Esophagus mucosa (tissue), 1 donor: Measurements from ENCODE around the gene AFDN. TPM values are rescaled to one million over a fixed set of nuclear protein-coding genes. Genes with fewer than 3 reads are reported as not detected.

Experiments used
- ATAC-seq: fragments of 200-7000 bp; cut with Tn5 transposase; one replicate; pipeline ENCODE4 v1.9.1; 2020
- total RNA-seq: library from RNA; stranded (reverse); gene quantifications from one replicate; pipeline ENCODE4 v1.2.4, GENCODE V29; 2023
- donor health status: DM: yes; HTN: yes; CAD: no.

AFDN gene
- total RNA-seq, 1 donor from 2014 or later = 134 TPM

DNA sequence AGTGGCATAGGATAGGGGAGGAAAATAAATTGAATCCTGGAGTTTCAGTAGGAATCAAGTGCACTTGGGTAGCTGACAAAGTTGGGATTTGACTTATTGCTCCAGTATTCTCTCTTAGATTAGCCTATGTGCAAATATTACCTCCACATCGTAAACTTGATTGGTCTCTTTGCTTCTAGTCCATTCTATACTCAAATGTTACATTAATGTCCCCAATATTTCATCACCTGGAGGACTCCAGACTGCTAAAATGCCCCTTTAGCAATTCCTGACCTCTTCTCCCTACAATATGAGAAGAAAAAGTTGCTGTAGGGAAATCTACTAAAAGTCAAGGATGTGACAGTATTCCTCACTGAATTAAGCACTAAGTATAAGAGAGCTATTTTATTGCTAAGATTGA is 16.3 kb downstream of the AFDN start:
- no peak for ATAC-seq

DNA sequence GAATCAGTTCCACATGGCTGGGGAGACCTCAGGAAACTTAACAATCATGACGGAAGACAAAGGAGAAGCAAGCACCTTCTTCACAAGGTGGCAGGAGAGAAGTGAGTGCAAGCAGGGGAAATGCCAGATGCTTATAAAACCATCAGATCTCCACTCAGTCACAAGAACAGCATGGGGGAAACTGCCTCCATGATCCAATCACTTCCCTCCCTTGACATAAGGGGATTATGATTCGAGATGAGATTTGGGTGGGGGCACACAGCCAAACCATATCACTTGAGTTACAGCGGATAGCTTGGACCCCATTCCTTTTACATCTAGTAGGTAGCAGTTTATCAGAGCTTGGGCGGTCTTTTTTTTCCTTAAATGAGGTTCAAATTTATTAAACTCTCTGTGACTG is 19.1 kb downstream of the AFDN start:
- no peak for ATAC-seq

DNA sequence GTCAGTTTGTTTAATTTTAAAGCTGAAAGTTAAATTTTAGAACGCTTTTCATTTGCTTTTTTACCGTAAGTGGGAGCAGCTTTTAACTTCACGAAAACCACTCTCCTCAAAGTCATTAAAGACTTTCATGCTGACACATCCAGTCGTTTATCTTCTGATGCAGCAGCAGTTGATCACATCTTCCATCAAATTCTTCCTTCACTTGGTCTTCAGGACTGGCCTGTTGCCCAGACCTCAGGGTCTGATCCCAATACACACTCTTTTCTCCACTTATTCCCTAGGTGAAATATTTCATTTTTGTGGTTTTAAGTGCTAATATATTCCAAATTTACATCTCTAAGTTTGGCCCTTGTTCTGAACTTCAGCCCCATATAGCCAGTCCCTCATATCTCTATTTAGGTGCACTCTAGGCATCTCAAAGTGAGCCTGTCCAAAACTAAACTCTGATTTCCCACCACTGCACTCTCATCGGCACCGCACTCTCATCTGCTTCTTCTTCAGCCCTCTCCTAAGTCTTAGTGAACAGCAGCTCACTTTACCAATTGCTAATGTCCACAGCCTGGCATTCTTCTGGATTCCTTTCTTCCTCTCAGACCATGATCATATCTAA is 20.4 kb downstream of the AFDN start:
- ATAC-seq = no peak

DNA sequence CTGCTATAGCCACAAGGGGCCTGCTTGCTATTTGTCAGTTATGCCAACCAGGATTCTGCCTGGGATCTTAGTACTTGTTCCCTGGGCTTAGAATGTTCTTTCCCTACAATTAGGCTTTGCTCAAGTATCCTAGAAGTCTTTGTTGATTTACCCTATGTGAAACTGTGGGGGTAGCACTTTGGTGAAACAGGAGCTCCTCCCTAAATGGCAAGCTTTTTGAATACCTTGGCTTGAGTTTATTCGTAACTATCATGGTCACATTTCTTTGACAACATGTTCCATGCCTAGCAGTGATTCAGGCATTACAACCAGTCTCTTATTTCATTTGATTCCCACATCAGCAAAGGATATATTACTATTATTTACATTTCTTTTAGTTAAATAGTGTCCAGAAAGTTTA is 21.2 kb downstream of the AFDN start:
- ATAC-seq = no peak

DNA sequence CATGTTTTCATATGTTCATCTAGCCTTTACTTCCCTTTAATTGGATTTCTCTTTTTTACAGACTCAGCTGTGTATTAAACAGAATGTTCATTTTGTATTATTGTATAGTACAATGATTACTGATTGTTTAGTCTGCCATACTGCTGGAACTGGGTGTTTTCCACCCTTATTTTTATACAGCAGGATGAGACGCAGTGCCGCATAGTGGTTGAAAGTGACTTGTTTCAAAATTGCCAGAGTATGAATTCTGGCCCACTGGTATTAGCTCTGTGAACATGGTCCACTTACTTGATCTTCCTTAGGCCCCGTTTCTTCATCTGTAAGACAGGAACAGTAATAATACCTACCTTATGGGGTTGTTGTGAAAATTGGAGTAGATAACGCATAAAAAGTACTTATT is 22.1 kb downstream of the AFDN start:
- ATAC-seq = no peak

DNA sequence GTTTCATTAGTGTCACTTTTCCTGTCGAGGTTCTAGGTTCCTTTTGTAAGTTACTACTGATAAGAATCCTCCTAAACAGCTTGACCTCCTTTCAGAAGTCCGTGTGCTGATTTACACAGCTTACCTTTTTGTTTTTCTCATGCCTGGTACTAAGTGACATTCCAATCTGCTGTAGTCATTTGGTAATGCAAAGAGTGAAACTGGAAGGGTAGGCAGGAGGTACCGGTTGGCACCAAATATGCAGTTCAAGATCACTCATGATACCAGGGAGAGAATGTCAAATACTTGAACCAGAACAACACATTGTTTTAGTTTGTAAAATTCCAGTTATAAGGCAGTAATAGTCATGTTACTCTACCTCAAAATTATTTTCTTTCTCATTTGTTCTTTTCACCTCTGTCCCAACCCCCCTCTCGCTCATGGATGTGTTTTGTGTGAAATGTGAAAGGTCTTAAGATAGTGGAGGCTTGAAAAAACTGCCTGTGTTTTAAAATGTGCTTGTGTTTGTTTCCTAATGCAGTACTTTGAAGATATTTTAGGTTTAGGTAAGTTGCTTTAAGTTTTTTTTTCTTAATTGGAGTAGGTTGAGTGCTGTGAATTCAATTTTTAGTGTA is 23.2 kb downstream of the AFDN start:
- ATAC-seq = peak; percentile 98

DNA sequence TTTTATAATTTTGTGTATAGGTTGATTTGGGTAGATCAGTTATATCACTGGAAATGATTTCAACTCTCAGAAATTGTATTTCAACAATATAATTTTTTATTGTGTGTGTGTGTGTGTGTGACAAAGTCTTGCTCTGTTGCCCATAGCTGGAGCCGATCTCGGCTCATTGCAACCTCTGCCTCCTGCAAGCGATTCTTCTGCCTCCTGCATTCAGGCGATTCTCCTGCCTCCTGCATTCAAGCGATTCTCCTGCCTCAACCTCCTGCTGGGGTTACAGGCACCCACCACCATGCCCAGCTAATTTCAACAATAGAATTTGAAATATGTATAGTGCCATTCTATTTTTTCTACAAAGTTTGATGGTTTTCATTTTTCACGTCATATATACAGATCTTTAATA is 24.1 kb downstream of the AFDN start:
- no peak for ATAC-seq

DNA sequence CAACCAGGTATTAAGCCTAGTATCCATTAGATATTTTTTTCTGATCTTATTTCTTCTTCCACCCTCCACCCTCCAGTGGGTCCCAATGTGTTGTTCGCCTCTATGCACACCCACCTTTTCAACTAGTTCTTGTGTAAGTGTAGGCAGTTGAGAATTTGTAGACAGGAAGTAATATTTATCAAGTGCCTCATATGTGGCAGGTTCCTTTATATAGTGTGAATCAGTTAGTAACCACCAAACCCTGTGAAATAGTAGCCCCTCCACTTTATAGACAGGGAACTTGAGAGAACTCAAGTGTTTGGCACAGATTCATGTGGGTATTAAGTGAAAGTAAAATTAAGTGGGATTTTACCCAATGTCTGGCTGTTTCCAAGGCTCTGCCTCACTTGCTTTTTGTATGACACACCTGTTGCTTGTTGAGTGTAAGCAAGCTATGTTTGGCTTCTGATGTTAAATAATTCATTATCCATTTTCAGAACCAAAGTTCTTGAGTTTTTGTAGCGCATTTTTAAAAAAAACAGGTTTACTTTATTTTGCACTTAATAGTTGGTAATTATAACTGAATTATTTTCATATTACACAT is 24.8 kb downstream of the AFDN start:
- ATAC-seq = no peak

DNA sequence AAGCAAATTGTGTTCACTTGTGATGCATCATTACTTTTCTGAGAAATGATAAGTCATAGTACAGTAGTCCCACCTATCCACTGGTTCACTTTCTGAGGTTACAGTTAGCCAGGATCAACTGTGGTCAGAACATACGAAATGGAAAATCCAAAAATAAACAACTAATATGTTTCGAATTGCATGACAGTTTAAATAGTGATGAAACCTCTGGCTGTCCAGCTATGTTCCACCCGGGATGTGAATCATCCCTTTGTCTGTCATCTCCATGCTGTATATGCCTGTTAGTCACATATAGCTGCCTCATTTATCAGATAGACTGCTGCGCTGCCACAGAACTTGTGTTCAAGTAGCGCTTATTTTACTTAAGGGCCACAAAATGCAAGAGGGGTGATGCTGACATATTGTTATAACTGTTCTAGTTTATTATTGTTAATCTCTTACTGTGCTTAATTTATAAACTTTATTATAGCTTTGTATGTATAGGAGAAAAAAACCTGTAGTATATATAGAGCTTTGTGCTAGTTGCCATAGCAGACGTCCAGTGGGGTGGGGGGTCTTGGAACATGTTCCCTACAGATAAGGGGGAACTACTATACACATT is 29.2 kb downstream of the AFDN start:
- peak; percentile 97 for ATAC-seq

DNA sequence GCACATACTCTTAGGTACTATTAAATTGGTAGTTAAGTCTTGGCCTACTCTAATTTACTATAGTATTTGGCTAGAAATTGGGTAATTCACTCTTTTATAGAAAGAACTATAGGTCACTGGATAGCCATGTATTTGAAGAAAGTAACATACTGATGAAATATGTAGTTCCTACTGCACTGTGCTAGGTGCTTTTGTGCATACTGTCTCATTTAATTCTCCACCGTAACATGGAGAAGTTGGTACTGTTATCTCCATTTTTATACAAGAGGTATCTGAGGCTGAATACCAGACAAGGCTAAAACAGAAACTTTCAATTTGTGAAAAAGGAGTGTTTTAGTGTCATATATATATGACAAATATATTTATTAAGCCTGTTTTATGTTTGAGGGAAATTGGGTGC is 29.8 kb downstream of the AFDN start:
- no peak for ATAC-seq

DNA sequence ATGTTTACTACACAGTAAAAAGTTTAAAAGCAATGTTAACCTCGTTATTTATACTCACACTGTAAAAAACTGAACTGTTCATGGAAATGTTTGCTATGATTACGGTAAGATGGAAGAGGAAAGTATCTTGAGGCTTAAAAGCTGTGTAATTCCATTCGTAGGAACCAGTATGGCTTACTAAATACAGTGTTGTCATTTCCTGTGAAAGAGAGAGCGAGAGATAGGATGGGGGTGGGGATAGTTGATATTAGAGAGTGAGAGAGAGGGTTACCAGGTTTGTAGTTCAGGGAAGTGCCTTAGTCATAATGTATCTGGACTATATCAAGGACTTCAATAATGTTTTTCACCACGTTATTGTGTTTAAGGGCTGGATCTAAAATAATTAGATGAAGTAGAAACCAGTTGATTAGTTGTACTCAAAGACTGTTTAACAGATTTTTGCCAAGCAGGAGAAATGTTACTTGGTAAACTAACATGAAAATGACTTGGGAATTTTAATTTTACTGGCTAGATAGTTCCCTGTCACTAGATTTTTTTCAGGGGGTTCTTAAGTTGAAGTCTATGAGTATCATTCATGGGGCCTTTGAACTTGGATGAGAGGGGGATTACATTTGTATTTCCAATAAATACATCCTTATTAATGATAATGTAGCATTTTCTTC is 30.4 kb downstream of the AFDN start:
- ATAC-seq = no peak

DNA sequence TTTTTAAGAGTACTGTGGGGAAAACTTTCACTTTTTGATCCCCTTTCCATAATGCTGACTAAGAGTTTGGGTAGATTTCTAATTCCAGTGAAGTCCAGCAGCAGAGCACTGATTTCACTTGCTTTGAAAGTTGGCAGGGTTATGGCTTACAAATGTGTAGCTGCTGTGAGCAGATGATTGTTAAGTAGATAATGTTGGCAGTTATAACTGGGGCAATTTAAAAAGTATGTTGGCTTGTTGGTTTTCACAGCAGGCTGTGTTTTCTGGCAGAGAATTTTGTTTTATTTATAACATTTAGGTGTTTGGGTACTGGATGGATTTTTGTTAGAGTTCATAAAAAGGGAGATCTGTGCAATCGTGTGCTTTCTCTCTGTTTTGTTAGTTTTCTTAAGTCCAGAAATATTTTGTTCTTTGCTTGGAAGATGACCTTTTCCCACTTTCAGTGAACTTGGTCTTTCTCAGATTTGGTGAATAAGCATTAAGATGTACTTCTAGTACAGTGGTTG is 31.4 kb downstream of the AFDN start:
- ATAC-seq = no peak

DNA sequence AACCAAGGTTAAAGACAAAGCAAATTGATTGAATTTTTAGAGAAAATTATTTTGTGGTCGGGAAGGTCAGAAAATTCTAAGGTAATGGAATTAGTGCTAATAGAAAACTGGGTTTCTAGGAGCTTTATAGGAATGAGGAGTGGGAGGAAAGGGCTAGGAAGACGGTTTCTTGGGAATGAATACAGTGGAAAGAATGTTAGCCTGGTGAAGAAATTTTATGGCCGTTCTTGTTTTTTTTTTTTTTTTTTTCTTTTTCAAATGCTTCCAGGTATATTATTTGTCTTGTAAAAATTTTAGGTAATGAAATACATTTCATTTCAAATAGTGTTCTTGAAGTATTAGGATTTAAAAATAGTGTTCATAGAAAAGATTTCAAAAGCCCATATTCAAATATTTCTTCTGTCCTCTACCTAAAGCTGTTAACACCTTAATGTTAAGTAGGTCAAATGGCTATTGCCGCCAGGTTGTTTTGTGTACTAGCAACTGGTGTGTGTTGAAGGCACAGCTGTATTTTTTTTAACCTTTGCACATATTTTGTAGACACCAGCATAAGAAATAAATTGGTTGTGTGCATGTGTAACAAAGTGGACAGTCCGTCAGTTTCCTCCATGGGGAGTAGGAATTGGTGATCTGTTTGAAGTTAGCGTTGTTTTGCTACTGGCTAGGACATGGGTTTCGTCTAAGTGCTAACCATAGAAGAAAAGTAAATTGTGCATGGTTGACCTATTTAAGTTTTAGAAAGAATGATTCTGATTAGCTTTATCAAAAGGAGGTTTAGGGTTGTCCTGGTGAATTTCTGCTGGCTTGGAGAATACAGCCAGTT is 32.3 kb downstream of the AFDN start:
- ATAC-seq = no peak

DNA sequence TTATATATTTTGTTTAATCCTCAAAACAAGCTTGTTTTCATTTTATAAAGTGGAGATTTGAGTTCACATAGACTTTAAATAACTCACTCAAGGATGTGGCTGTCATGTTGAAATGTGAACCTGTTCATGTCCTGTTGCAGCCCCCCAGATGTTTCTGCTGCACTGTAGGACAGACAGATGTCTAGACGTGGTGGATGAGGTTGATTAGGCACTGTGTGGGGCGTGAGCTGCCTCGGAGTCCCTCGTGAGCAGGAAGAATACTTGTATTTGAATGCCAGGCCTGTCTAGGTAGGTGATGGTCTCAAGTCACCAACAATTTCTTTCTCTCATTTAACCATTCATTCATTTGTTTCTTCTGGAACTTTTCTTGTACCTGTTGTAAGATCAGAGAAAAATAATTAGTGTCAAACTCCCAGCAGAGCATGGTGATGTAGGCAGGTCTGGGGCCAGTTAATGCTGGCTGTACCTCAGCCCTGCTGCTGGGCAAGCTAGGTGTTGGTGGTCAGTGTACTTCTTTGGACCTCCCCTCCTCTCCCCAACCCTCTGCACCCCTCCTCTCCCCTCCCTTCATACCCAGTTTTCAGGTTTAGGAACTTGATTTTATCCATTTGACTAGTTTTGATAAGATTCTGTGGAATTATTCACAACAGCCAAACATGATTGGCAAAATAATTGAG is 34.0 kb downstream of the AFDN start:
- ATAC-seq = no peak

DNA sequence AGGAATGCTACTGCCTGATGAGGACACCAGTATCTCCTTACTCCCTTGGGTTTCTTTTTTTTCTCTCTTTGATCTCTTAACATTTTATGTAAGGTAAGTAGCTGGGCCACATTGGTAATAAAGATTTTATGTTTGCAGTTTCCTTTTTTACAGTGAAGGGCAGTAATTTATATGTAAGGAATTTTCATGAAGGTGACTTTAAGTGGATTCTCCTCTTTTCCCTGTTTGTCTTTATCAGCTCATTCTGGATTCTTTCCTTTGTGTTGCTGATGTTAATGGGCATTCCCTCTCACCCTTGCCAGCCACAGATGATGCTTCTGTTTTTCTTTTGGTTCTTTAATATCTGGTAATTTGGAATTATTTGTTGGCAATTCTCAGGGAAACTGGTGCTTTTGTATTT is 34.7 kb downstream of the AFDN start:
- ATAC-seq = no peak

DNA sequence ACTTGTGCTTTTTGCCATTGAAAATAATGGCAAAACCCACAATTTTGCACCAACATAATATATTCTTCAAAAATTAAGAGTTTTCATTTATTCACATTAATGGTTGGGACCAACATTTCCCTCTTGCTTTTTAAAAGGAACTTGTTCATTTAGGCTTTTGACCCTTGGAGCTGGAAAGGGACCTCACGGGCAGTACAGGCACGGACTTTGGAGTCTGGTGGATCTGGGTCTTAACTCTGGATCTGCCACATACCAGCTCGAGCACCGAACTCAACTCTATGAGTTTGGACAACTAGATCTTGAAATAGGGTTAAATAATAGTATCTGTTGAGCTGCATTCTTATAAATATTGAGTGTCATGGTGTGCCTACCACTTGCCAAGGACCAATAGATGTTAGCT is 37.2 kb downstream of the AFDN start:
- no peak for ATAC-seq

DNA sequence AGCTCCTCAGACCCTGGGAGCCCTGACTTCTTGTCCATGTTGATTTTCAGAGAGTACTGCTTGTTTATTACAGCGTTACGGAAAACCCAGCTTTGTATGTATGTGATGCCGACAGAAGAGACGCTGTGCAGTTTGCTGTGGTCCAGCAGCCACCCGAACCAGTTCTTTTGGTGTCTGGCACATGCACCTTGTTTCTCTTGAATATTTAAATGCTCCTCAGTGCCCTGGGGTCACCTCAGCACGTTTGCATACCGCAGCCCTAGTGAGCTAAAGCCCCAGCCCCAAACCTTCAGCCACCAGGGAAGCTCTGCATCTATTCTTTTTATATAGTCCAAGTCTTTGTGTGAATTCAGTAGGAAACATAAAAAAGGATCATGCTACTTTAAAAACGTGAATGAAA is 39.9 kb downstream of the AFDN start:
- no peak for ATAC-seq

DNA sequence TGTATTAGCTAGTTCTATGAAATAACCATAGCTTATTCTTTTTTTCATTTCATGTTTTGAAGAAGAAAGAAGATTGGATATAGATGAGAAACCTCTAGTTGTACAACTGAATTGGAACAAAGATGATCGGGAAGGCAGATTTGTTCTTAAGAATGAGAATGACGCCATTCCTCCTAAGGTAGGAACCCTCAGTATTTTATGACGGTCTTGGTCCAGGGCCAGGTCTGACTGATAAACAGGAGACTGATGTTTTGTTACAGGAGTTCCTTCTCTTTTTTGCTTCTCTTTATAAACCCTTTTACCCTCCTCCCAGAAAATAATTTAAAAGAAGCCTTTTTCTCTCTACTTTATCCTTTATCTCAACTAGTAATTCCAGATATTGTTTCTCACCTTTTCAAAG is 43.6 kb downstream of the AFDN start:
- no peak for ATAC-seq

DNA sequence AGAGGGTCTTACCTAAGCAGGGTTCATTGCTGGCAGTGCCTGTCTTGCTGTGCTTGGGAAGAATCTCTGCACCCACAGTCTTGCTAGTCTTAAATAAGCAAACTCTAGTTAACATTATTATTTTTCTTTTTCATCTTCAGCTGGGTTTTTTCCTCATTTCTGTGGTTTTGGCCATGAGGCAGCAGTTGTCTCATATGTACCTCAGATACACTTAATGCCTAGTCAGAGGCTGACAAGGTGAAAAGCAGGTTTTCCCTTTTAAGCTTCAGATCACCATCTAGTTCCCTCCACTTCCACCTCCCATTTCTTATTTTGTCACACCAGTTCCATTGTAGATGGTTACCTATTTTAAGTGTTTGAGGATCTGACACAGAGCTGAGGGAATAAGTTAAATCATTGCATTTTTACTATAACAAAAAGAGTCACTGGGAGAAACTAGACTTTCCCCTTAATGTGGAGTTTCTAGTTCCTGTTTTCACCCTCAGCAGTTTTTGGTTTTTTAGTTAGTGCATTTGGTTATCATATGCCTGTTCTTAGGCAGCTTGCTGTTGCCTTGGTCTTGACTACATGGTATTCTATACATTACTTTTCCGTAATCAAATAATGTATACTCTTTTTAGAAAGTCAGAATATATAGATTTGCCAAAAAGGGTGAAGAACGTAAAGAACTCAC is 46.0 kb downstream of the AFDN start:
- ATAC-seq = no peak

DNA sequence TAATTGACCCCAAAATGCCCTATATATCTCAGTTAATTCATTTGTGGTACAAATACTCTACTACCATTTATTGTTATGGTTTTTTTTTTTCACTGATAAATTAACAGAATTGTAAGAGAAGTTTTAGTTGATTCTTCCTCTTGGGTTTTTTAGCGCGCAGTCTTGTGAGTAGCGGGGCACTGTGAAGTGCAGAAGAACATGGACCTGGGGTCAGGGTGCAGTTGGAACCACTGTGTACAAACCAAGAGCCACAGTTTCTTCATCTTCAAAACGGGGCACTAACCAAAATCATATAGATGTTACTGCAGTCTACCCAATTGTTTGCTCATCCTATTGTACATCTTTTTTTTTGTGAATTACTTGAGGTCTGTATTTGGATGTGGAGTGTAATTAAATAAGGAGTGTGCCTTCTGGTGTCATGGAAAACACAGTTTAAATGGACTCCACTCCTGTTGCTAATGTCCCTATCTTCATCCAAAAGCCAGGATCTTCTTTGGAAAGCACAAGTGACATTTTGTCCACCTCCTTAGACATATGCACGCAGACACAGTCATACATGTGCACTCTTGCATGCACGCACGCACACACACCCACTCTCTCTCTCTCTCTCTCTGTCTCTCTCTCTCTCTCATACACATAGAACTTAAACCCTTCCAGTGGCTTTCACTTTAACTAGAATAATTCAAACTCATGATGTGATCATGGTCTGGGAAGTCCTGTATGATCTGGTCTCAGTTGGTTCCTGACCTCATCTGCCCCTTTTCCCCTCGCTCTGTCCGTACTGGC is 51.5 kb downstream of the AFDN start:
- no peak for ATAC-seq

DNA sequence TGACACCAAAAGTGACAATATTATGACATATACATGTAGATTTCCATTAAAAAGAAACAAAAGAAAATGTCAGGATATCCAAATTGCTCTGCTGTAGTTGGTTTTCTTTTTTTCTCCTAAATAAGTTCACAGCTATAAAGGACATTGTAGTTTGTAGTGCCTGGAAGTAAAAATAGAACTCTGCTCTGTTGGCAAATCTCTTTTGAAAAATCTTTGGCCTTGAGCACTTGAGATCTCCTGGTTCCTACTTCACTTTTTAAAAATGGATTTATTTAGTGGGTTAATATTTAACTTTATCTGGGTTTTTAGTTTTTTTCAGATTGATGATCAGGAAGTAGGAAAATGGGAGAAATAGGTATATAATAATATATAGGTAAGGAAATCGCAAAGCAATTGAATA is 52.9 kb downstream of the AFDN start:
- no peak for ATAC-seq
